ENCODE measurements around the gene KCNJ11. TPM values are rescaled to one million over a fixed set of nuclear protein-coding genes. Genes with fewer than 3 reads are reported as not detected.

KCNJ11 gene
- total and polyA plus RNA-seq, 2 of the 13 experiments (the other 11 are each of a cell fraction or from before 2014, with no cell fraction given) = 0.38 to 1.6 TPM

DNA sequence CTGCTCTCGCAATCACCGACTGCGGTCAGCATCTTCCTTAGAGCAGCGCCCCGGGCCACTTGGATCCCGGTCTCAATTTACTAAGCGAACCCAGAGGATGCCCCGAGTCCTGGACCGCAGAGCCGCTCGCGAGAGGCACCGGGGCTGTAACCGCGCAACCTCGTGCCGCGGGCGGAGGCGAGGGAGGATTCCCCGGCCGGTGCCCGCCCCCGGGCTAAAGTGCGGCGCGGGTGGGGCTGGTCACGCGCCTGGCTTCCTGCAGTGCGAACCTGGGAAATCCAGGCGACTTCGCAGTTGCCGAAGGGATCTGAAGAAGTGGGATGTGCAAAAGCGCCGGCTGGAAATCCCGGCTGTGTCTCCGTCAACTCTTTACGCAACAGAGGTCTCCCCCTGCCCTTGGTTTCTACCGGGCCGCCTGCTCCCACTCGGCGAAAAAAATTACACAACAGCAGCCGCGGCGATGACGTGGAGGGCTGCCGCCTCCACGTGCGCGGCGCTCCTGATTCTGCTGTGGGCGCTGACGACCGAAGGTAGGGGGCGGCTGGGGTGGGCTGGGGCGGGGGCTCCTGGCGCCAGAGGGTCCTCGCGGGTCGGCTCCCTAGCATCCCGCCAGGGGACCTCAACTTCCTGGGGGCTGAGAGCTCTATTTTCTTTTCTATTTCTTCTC, 36.8 kb downstream of the KCNJ11 start, which contains the start of gene NCR3LG1 (continued):
- TF ChIP-seq ZNF382 (CRISPR knock-in tag; IDR thresholded peaks at IDR 0.05; ENCODE audit: borderline replicate concordance) (no peak), ZSCAN25 (CRISPR knock-in tag; IDR thresholded peaks at IDR 0.05) (peak; percentile 57; the same call in 1 of the 2 replicates), SRY (CRISPR knock-in tag; IDR thresholded peaks at IDR 0.05) (no peak), ZNF44 (CRISPR knock-in tag; IDR thresholded peaks at IDR 0.05) (0 out of 2 replicates have a peak, but pooled peaks have one; percentile 45), IKZF4 (CRISPR knock-in tag; IDR thresholded peaks at IDR 0.05; ENCODE audit: borderline replicate concordance, low read depth, not compliant biosample characterization) (peak; percentile 37), ZBTB3 (CRISPR knock-in tag; IDR thresholded peaks at IDR 0.05; ENCODE audit: borderline replicate concordance, low read depth) (no peak; the same call in 1 of the 2 replicates), RBFOX2 (IDR thresholded peaks at IDR 0.05; ENCODE audit: low read depth, low read length) (peak; percentile 85), ZNF333 (CRISPR knock-in tag; IDR thresholded peaks at IDR 0.05; ENCODE audit: borderline replicate concordance) (no peak; the same call in 1 of the 2 replicates), SCMH1 (CRISPR knock-in tag; IDR thresholded peaks at IDR 0.05; ENCODE audit: borderline replicate concordance) (no peak), CREM (IDR thresholded peaks at IDR 0.05) (peak; percentile 32; the same call in 1 of the 2 replicates), CREM (CRISPR knock-in tag; IDR thresholded peaks at IDR 0.05) (no peak), SRSF9 (IDR thresholded peaks at IDR 0.05; ENCODE audit: borderline replicate concordance, insufficient read depth, low read depth, low read length, poor library complexity, severe bottlenecking) (no peak), KAT7 (CRISPR knock-in tag; IDR thresholded peaks at IDR 0.05; ENCODE audit: borderline replicate concordance) (no peak), YEATS4 (CRISPR knock-in tag; IDR thresholded peaks at IDR 0.05; ENCODE audit: borderline replicate concordance) (peak; percentile 70), CBX2 (IDR thresholded peaks at IDR 0.05; ENCODE audit: low read depth, low read length) (no peak), CBX2 (CRISPR knock-in tag; IDR thresholded peaks at IDR 0.05; ENCODE audit: low read depth) (0 out of 2 replicates have a peak, but pooled peaks have one; percentile 73), SIN3B (IDR thresholded peaks at IDR 0.05; ENCODE audit: low read length) (no peak)
- TF ChIP-seq, protein P1, sequence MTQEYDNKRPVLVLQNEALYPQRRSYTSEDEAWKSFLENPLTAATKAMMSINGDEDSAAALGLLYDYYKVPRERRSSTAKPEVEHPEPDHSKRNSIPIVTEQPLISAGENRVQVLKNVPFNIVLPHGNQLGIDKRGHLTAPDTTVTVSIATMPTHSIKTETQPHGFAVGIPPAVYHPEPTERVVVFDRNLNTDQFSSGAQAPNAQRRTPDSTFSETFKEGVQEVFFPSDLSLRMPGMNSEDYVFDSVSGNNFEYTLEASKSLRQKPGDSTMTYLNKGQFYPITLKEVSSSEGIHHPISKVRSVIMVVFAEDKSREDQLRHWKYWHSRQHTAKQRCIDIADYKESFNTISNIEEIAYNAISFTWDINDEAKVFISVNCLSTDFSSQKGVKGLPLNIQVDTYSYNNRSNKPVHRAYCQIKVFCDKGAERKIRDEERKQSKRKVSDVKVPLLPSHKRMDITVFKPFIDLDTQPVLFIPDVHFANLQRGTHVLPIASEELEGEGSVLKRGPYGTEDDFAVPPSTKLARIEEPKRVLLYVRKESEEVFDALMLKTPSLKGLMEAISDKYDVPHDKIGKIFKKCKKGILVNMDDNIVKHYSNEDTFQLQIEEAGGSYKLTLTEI (CRISPR knock-in tag; conservative IDR thresholded peaks at IDR 0.05) = no peak
- TF ChIP-seq, protein P2, sequence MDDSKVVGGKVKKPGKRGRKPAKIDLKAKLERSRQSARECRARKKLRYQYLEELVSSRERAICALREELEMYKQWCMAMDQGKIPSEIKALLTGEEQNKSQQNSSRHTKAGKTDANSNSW (CRISPR knock-in tag; IDR thresholded peaks at IDR 0.05; ENCODE audit: borderline replicate concordance) = peak; percentile 35; the same call in 1 of the 2 replicates
- TF ChIP-seq, protein P3, sequence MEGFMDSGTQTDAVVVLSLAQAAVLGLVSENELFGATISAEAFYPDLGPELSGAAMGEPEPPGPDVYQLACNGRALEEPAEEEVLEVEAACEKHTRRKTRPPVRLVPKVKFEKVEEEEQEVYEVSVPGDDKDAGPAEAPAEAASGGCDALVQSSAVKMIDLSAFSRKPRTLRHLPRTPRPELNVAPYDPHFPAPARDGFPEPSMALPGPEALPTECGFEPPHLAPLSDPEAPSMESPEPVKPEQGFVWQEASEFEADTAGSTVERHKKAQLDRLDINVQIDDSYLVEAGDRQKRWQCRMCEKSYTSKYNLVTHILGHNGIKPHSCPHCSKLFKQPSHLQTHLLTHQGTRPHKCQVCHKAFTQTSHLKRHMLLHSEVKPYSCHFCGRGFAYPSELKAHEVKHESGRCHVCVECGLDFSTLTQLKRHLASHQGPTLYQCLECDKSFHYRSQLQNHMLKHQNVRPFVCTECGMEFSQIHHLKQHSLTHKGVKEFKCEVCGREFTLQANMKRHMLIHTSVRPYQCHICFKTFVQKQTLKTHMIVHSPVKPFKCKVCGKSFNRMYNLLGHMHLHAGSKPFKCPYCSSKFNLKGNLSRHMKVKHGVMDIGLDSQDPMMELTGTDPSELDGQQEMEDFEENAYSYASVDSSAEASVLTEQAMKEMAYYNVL (CRISPR knock-in tag; IDR thresholded peaks at IDR 0.05; ENCODE audit: borderline replicate concordance) = 0 out of 2 replicates have a peak, but pooled peaks have one; percentile 19
- TF ChIP-seq, protein P4, sequence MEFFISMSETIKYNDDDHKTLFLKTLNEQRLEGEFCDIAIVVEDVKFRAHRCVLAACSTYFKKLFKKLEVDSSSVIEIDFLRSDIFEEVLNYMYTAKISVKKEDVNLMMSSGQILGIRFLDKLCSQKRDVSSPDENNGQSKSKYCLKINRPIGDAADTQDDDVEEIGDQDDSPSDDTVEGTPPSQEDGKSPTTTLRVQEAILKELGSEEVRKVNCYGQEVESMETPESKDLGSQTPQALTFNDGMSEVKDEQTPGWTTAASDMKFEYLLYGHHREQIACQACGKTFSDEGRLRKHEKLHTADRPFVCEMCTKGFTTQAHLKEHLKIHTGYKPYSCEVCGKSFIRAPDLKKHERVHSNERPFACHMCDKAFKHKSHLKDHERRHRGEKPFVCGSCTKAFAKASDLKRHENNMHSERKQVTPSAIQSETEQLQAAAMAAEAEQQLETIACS (CRISPR knock-in tag; IDR thresholded peaks at IDR 0.05) = peak; percentile 63
- TF ChIP-seq, protein P5, sequence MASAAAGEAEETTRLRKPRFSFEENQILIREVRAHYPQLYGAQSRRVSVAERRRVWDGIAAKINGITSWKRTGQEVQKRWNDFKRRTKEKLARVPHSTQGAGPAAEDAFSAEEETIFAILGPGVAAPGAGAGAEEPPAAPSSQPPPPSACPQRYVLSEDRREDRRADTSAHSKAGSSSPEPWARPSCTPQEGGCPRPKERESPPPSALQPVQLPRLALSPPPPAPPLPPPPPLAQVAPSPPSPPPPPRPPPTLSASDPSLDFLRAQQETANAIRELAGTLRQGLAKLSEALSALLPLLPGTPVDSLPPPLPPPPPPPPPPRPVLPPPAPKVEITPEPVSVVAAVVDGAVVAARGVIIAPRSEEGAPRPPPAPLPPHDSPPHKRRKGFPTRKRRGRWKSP (CRISPR knock-in tag; IDR thresholded peaks at IDR 0.05) = no peak
